ENCODE data around the gene SLC7A1. TPM values are rescaled to one million over a fixed set of nuclear protein-coding genes. Genes with fewer than 3 reads are reported as not detected.

Gene SLC7A1
- total and polyA plus RNA-seq, 2 of the 8 experiments (the other 6 are each of a cell fraction or from before 2014, with no cell fraction given), result 26.8 to 114 TPM

DNA sequence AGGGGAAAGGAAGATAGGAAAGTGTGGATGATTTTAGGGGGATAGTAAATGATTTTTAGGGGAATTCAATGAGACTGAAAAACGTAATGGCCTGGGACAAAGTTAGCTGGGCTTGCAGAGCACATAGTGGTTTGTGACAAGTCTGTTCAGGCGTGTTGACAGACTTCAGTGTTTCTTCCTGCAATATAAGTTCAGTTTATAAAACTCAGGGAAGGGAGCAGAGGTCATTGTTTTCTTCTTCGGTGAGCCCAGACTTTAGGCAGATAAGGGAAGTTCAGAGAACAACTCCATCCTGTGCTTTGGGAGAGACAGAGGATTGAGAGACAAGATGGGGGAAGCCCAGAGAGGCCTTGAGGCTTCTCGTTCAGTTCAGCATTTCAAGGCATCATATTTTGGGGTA, 45.2 kb upstream of the SLC7A1 start:
- CTCF ChIA-PET (ENCODE audit: partially characterized antibody), result no interaction called here

More for the DNA sequence above, 45.2 kb upstream of the SLC7A1 start:
- Histone ChIP-seq H3K4me3 (ENCODE audit: extremely low read depth in 1 of 4, insufficient read depth in 2 of 4, low read depth in 3 of 4, low read length in 4 of 4) (no peak overlapping the region), H3K79me2 (ENCODE audit: control insufficient read depth in 1 of 2, insufficient read depth in 2 of 2, low read length in 2 of 2) (no peaks in the 10 kb centered on the region), H3K79me1 (ENCODE audit: low read depth, low read length) (no peaks in the 10 kb centered on the region), H3K27ac (ENCODE audit: low read depth, low read length) (no peak overlapping the region), H3K4me1 (replicated peaks in 1 of 4; ENCODE audit: control insufficient read depth in 3 of 4, insufficient read depth in 4 of 4, low read length in 3 of 4) (no peaks in the 10 kb centered on the region), H4K5ac (ENCODE audit: insufficient read length, low read depth, low read length) (no peak overlapping the region), H3K27me3 (replicated peaks in 1 of 4; ENCODE audit: control insufficient read depth in 3 of 4, extremely low read depth in 1 of 4, insufficient read depth in 3 of 4, low read length in 3 of 4) (no peaks in the 10 kb centered on the region), H2AFZ (ENCODE audit: low read length) (no peak overlapping the region), H3K14ac (ENCODE audit: insufficient read length) (no peak overlapping the region), H3K36me3 (ENCODE audit: control insufficient read depth in 2 of 4, insufficient read depth in 4 of 4, low read length in 3 of 4) (no peaks in the 10 kb centered on the region), H4K8ac (ENCODE audit: extremely low read depth, insufficient read depth, low read length) (no peak overlapping the region), H3K23ac (ENCODE audit: insufficient read length) (no peak overlapping the region), H3K23me2 (ENCODE audit: low read depth, low read length) (no peaks in the 10 kb centered on the region), H3K56ac (replicated peaks; ENCODE audit: insufficient read length, low read depth, low read length) (no peak overlapping the region), H3K4ac (replicated peaks; ENCODE audit: insufficient read length, low read depth, low read length) (no peak overlapping the region), H2BK5ac (ENCODE audit: low read depth, low read length) (no peak overlapping the region), H3K18ac (ENCODE audit: extremely low read depth, low read length) (no peak overlapping the region), H2BK12ac (ENCODE audit: low read depth, low read length) (no peak overlapping the region), H2AK5ac (ENCODE audit: low read depth, low read length) (no peak overlapping the region), H3K9me3 (ENCODE audit: insufficient read depth in 2 of 2, low read depth in 1 of 2, low read length in 1 of 2) (no peaks in the 10 kb centered on the region), H3K9ac (replicated peaks in 1 of 4; ENCODE audit: extremely low read depth in 1 of 4, low read depth in 3 of 4, low read length in 3 of 4) (no peak overlapping the region), H2BK120ac (replicated peaks; ENCODE audit: low read depth, low read length) (no peak overlapping the region), H2BK15ac (ENCODE audit: low read length) (no peak overlapping the region), H2BK20ac (ENCODE audit: low read length) (no peak overlapping the region), H3K4me2 (ENCODE audit: insufficient read depth in 1 of 2, low read depth in 2 of 2, low read length in 2 of 2) (no peak overlapping the region), H4K20me1 (replicated peaks in 1 of 2; ENCODE audit: control insufficient read depth in 1 of 2, insufficient read depth in 2 of 2, low read length in 2 of 2) (no peaks in the 10 kb centered on the region), H4K91ac (replicated peaks; ENCODE audit: insufficient read length, low read length) (no peak overlapping the region)
- no peak for FAIRE-seq
- TF ChIP-seq CREB1 (IDR thresholded peaks at IDR 0.05) (no peak), HDAC6 (IDR thresholded peaks at IDR 0.05; ENCODE audit: low read depth, low read length) (no peak), RFX5 (IDR thresholded peaks at IDR 0.05; ENCODE audit: borderline replicate concordance, low read depth, low read length) (no peak), BRCA1 (IDR thresholded peaks at IDR 0.05; ENCODE audit: low read depth, low read length) (no peak), JUN (IDR thresholded peaks at IDR 0.05; ENCODE audit: low read depth, low read length) (no peak), SP1 (IDR thresholded peaks at IDR 0.05; ENCODE audit: low read depth, low read length) (no peak), TAF7 (optimal IDR thresholded peaks at IDR 0.05; ENCODE audit: borderline replicate concordance, low read depth, low read length) (no peak), SP2 (IDR thresholded peaks at IDR 0.05; ENCODE audit: low read length) (no peak), POLR2AphosphoS5 (IDR thresholded peaks at IDR 0.05; ENCODE audit: low read depth, low read length) (no peak), FOSL1 (IDR thresholded peaks at IDR 0.05; ENCODE audit: insufficient read depth, low read depth, low read length) (no peak), YY1 (IDR thresholded peaks at IDR 0.05; ENCODE audit: low read depth, low read length) (no peak)
- 84% methylated on average over 4 of the region's 4 CpGs; no CpG with 5 or more reads in 1 of the 2 experiments for WGBS, 2 experiments (ENCODE audit: extremely low coverage in 1 of 2, insufficient coverage in 1 of 2, insufficient read length in 1 of 2, insufficient replicate concordance in 2 of 2, low coverage in 1 of 2, low lambda C conversion rate in 2 of 2, missing lambda C conversion rate in 1 of 2)
- no peak for DNase-seq (ENCODE audit: low read depth in 1 of 2, low spot score in 2 of 2)
- POLR2A ChIA-PET (ENCODE audit: partially characterized antibody), result no interaction called here

Measured in H1 (cell line).